GM19467 (cell line): Measurements from ENCODE around the gene RGSL1.
"Not testable (repeated sequence)": the region's sequence is repeated elsewhere in the genome, so short reads cannot be mapped to it uniquely, and the experiment has no call there.

Source experiments
- ATAC-seq: cut with Tn5 transposase; IDR thresholded peaks from one replicate; pipeline ENCODE4 v1.9.1; 2021; ENCODE audit warnings: mild to moderate bottlenecking, moderate library complexity; ENCODE audit not compliant: unreplicated experiment

The RGSL1 gene

GRCh38 chr1:182446033-182446669 is 3.8 kb upstream of the RGSL1 start:
- no peak for ATAC-seq

GRCh38 chr1:182447124-182447523 is 2.8 kb upstream of the RGSL1 start:
- ATAC-seq, result not testable (repeated sequence)

DNA sequence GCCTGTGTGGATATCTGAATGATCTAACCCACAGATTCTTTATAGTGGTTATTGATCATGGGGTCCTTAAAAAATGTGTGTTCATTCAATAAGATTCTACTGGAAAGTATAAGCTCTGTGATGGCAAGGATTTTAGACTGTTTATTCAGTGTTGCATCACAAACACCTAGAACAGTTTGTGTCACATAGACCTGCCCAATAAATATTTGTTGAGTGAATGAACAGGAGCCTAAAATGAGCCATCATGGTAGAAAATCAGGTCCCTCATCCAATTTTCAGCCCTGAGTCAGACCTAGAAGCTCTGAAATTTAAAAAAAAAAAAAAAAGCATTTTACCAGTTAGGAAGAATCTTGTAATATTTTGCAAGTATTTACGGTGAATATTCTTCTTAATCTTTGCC is 2.3 kb upstream of the RGSL1 start:
- ATAC-seq, result no peak

DNA sequence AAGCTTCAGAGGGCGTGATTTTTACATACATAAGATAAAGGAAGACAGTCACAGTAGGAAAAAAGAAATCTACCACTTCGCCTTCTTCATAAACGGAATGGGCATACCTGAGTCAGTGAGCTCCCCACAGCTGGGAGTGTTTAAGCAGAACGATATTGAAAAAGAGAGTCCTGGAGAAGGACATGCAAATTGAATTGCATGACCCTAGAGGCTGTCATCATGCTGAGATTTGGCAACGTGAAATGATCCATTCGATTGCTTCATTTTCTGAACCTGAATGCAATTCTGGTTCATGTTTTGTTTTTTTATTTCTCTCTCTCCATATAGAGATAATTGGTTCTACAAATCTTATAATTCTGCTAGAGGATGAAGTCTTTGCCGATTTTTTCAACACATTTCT is 3.7 kb downstream of the RGSL1 start:
- no peak for ATAC-seq

DNA sequence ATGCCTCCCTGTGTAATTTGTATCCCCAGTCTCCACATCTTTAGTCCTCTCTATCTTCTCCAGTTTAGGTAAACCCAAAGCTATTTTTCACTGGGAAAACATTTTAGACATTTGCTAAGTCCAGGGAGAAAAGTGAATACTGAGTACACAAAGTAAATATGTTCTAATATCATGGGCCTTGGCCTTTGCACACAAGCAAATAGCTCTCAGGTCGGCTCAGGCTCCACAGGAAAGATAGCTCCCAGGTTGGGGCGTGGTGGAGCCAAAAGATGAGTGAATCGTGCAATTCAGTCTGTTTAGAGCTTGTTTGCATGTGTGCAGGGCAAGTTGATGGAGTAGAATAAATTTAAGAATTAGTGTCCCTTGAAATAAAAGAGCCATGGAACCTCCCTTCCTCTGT is 7.9 kb downstream of the RGSL1 start:
- no peak for ATAC-seq

GRCh38 chr1:182459949-182460348 is 10.0 kb downstream of the RGSL1 start:
- no peak for ATAC-seq

DNA sequence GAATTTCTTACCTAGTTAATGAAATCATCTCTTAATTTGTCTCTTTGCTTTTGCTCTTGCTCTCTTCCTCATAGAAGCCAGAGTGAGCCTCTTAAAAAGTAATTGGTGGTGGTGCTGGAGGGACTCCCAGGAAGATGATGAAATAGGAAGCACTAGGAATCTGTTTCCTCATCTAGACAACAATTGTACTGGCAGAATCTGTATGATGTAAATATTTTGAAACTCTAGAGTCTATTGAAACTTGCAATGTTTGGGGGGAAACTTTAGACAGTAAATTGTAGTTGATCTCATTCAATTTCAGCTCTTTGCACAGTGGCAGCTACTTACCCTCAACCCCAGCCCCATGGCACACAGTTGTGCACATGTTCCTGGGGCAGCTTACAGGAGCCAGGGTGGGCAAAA is 10.6 kb downstream of the RGSL1 start:
- ATAC-seq, result no peak

- ATAC-seq, result no peak
Observed at GRCh38 chr1:182473556-182473955, 23.6 kb downstream of the RGSL1 start.

DNA sequence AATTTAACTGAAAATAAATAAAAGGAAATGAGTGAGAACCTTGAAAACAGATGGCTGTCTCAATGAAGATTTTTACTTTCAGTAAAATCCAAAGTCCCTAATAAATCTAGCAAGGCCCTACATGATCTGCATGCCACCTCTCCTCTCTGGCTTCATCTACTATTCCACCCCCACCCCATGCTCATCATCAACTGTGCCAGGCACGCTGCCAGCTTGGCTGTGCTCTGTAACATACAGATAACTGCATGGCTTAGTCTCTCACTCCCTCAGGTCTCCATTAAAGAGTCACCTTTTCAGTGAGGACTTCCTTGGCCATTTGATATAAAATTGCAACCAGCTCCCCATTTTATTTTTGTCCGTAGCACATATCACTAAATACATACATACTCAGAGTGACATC is 26.7 kb downstream of the RGSL1 start:
- no peak for ATAC-seq

- ATAC-seq, result no peak
Observed at GRCh38 chr1:182478238-182478637, 28.3 kb downstream of the RGSL1 start.

DNA sequence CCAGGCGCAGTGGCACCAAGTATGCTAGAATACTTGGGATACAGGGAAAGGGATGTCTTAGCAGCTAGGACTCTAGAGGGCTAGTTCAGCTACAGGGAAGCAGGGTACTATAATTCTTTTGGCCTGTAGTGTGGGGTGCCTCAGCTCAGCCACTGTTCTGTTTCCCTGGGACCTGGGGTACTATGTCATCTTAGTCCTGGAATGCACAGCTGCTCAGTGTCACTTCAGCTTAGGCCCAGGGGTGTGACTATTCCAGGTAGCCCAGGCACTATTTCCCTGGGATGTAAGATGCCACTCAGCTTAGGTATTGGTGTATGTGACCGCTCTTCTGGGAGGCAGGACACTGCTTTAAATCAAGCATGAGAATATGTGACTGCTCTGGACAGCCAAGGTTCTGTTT is 34.1 kb downstream of the RGSL1 start:
- ATAC-seq, result no peak

DNA sequence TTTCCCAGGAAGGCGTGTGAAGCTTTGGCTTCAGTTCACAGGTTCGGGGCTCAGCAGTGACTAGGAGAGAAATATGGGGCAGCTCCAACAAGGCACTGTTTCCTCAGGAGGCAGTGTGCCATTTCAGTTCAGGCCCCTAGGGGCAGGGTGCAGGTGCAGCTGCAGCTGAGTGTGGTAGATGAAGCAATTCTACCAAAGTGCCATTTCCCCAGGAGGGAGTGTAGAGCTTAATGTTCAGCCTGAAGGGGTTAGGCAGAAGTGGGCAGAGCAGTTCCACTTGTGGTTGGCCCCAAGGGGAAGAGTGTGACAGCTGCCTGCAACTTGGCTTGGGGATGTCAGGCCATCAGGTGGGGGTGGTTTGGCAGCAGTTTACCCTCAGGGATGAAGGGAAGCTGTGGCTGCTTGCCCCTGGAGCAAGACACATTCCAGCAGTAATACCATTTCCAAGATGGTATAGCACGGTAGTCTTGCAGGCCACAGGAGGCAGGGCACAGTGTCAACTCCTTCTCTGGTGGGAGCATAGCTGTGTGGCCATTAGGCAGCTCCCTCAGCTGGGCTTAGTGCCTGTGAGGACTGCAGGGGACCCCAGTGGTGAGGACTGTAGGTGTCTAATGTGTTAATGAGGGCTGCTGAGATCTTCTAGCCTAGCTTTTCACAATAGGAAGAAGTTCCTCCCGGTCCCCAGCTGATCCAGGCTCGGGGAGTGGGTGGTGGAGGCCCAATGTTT is 34.7 kb downstream of the RGSL1 start:
- ATAC-seq, result peak; percentile 91

- ATAC-seq, result no peak
Observed at GRCh38 chr1:182485861-182486260, 35.9 kb downstream of the RGSL1 start.

- no peak for ATAC-seq
Observed at GRCh38 chr1:182488803-182489202, 38.9 kb downstream of the RGSL1 start.

DNA sequence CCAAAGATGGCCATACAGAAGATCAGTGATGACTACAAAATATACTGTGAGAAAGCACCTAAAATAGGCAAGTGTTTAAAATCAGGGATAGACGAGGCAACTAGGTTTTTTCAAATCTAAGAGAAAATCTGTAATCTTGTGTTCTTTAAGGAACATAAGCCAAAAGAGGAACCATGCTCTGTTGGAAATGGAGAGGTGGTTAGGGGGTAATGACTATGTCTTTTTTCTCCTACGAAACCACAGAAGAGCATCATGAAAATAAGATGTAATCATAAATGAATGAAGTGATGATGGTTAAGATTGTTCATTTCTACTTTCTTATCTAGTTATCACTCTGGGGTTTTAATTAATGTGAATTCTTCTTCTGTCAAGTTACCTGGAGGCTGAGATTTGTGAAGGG is 43.1 kb downstream of the RGSL1 start:
- no peak for ATAC-seq

DNA sequence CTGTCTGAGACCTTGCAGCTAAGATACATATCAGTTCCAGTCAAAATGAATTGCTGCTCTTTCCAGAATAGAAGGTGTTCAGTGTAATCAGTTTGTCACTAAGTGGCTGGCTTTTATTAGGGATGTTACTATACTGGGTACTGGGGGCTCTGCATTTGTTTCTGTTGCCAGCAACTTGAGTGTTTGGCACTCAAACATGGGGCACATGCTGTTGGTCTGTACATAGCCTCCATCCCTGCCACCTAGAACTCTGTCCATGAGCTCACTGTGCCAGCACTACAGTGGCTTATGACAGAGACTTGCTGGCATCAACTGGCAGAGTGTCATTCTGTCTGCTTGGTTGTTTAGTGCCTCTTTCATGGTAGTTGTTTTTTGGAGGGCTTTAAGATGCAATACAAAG is 45.1 kb downstream of the RGSL1 start:
- no peak for ATAC-seq

DNA sequence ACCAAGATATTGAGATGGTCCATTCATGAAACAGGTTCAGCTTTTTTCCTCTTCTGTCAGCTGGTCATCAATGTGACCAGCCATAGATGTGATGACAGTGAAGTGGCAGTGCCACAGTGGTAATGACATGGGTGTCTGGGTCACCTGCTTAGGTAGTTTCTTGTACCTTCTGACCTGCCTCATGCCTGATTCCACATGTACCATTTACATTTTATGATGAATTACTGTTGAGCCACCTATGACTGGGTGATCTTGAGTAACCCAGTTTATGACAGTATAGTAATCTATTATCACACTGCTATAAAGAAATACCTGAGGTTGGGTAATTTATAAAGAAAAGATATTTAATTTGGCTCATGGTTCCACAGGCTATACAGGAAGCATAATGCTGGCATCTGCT is 45.7 kb downstream of the RGSL1 start:
- no peak for ATAC-seq

DNA sequence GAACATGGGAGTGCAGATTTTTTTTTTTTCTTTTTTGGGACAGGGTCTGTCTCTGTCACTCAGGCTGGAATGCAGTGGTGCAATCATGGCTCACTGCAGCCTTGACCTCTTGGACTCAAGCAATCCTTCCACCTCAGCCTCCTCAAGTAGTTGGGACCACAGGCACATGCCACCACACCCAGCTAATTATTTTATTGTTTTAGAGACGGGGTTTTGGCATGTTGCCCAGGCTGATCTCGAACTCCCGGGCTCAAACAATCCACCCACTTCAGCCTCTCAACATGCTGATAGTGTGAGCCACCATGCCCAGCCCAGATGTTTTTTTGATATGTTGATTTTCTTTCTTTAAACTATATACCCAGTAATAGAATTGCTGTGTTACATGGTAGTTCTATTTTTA is 57.7 kb downstream of the RGSL1 start:
- no peak for ATAC-seq

GRCh38 chr1:182515556-182515955 is 65.6 kb downstream of the RGSL1 start:
- no peak for ATAC-seq

DNA sequence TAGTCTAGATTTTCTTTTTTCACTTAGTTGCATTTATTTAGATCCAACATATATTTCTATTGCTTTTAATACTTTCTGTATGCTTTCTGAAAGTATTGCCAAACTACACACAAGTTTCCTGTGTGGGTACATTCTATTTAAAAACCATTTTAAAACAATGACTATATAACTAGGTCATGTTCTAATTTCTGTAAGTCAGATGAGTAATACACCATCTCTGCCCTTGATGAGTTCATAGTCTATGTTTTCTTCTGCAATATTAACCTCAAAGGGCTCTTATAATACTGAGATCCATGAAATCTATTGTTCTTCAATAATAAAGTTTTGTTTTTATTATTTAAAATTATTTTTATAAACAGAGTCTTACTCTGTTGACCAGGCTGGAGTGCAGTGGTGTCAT is 70.8 kb downstream of the RGSL1 start:
- ATAC-seq, result no peak

- no peak for ATAC-seq
Observed at GRCh38 chr1:182525342-182525741, 75.4 kb downstream of the RGSL1 start.

DNA sequence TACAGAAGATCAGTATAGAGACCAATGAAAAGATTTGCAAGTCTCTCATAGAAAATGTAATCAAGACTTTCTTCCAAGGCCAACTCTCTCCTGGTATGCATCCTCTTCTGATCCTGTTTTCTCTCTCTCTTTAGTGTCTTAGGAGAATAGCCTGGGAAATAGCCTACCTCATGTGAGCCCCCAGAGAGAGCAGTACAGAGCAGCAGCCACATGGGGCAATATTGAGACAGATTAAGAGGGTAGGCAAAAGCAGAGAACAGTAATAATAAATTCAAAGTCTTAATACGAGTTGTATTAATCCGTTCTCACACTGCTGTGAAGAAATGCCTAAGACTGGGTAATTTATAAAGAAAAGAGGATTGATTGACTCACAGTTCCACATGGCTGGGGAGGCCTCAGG is 77.7 kb downstream of the RGSL1 start:
- ATAC-seq, result no peak

DNA sequence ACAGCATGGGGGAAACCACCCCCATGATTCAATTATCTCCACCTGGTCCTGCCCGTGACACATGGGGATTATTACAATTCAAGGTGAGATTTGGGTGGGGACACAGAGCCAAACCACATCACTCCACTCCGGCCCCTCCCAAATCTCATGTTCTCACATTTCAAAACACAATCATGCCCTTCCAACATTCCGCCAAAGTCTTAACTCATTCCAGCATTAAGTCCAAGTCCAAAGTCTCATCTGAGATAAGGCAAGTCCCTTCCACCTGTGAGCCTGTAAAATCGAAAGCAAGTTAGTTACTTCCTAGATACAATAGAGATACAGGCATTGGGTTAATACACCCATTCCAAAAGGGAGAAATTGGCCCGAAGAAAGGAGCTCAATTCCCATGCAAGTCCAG is 78.3 kb downstream of the RGSL1 start:
- not testable (repeated sequence) for ATAC-seq
